Spleen (tissue), 11 donors: ENCODE results near the gene SYNJ2. TPM values are rescaled to one million over a fixed set of nuclear protein-coding genes. Genes with fewer than 3 reads are reported as not detected.

ENCODE experiments used
- DNase-seq: peaks from one replicate; pipeline ENCODE4 v3.0.0-alpha.2; 2020
- H3K27ac ChIP-seq, 8 donors: fragments of 200-600 bp; sonication (generic) in 7 of 8; 1 replicate in 4 of 8; 2 replicates in 4 of 8; pipeline versions ENCODE4 v1.5.0 to v1.8.0; 2016 to 2021; ENCODE audit warnings: inconsistent platforms in 4 of 8, mild to moderate bottlenecking in 4 of 8, moderate library complexity in 1 of 8
- H3K27me3 ChIP-seq, 7 donors: fragments of 200-600 bp; sonication (generic) in 6 of 7; replicated peaks in 1 of 7; 1 replicate in 4 of 7; 2 replicates in 3 of 7; pipeline versions ENCODE4 v1.5.0 to v1.8.0; 2016 to 2021; ENCODE audit warnings: inconsistent platforms in 3 of 7, mild to moderate bottlenecking in 1 of 7
- H3K36me3 ChIP-seq, 6 donors: fragments of 200-600 bp; sonication (generic) in 5 of 6; 1 replicate in 4 of 6; 2 replicates in 2 of 6; pipeline versions ENCODE4 v1.5.0 to v1.8.0; 2016 to 2021; ENCODE audit warnings: inconsistent platforms in 2 of 6
- H3K4me1 ChIP-seq, 6 donors: fragments of 200-600 bp; sonication (generic) in 5 of 6; 1 replicate in 3 of 6; 2 replicates in 3 of 6; pipeline versions ENCODE4 v1.5.0 to v1.8.0; 2016 to 2021; ENCODE audit warnings: inconsistent platforms in 3 of 6
- H3K4me3 ChIP-seq, 8 donors: fragments of 200-600 bp; sonication (generic) in 7 of 8; 1 replicate in 4 of 8; 2 replicates in 4 of 8; pipeline versions ENCODE4 v1.5.0 to v1.8.0; 2016 to 2021; ENCODE audit warnings: inconsistent platforms in 4 of 8, mild to moderate bottlenecking in 4 of 8, moderate library complexity in 2 of 8
- H3K9me3 ChIP-seq, 8 donors: fragments of 200-600 bp; sonication (generic) in 7 of 8; 1 replicate in 4 of 8; 2 replicates in 4 of 8; pipeline versions ENCODE4 v1.5.0 to v1.8.0; 2016 to 2021; ENCODE audit warnings: inconsistent platforms in 4 of 8
- CTCF ChIP-seq, 11 experiments: fragments of 200-600 bp in 7 of 11; fragments of 450-650 bp in 4 of 11; sonication (generic) in 4 of 11; IDR thresholded peaks in 8 of 11; conservative IDR thresholded peaks in 3 of 11; 1 replicate in 7 of 11; 2 replicates in 4 of 11; pipeline versions ENCODE4 v1.4.0 to v1.8.0; 2016 to 2021; ENCODE audit warnings: antibody characterized with exemption in 11 of 11, inconsistent platforms in 4 of 11, mild to moderate bottlenecking in 1 of 11
- POLR2A ChIP-seq, 3 donors: fragments of 450-650 bp; IDR thresholded peaks; one replicate each; pipeline ENCODE4 v1.5.1; 2017; ENCODE audit warnings: antibody characterized with exemption in 3 of 3, mild to moderate bottlenecking in 1 of 3
- POLR2AphosphoS5 ChIP-seq, 3 donors: sonication (generic); formaldehyde crosslinking; IDR thresholded peaks; one replicate each; pipeline ENCODE4 v1.5.1; 2017; ENCODE audit warnings: antibody characterized with exemption in 3 of 3
- WGBS, 5 donors: extraction: QIAGEN DNeasy Blood & Tissue Kit in 3 of 5; methylation state at CpG; one replicate each; pipeline versions ENCODE4 v1.1.5 to v1.1.7; 2013 to 2018; 5-methylcytosine and 5-hydroxymethylcytosine counted together
- intact Hi-C: fragments of 100-400 bp; cut with DNase I; formaldehyde crosslinking; loops from one replicate; pipeline ENCODE4 v1.15.0; 2023; ENCODE audit warnings: low total_unique reads
- polyA plus RNA-seq, 3 donors: library from polyadenylated mRNA; stranded (reverse); fragments of 200-250 nt; gene quantifications; one replicate each; pipeline ENCODE4 v1.2.1, GENCODE V29; 2013
- total RNA-seq, 7 donors: library from RNA; depleted of rRNA in 3 of 7; stranded (reverse); fragments of >200 nt in 3 of 7; fragmentation: NEBNext Ultra II Directional in 4 of 7; extraction: Animal tissue kit (Norgen Biotek cat#: 25700) in 4 of 7; gene quantifications; one replicate each; pipeline versions ENCODE4 v1.1.0 to v1.2.1, GENCODE V29; 2016 to 2021
- donor health status: healthy with polysubstance abuse.
- donor health status: DM: no; HTN: no; CAD: no; lungs with moderate emphysema.
- donor health status: DM: no; HTN: no; CAD: no.
- donor health status: Bipolar disorder and iron deficiency.
- donor health status: healthy.
- donor health status: DM: no; HTN: no; CAD: no.
- donor health status: DM: yes; HTN: yes; CAD: no.

Gene SYNJ2
- total and polyA plus RNA-seq, 10 donors = 2.4 to 34.0 (median 9.2) TPM

GRCh38 chr6:158015188-158015506 lies 33.5 kb downstream of the SYNJ2 start:
- Histone ChIP-seq H3K27me3 (no peaks in the 10 kb centered on the region), H3K4me3 (no peak overlapping the region), H3K36me3 (peaks cover 0 to 32% (median 0%) of the 10 kb centered on the region in 6 donors), H3K4me1 (peaks cover under 1 to 50% (median 26%) of the 10 kb centered on the region in 6 donors), H3K9me3 (no peaks in the 10 kb centered on the region), H3K27ac (no peak overlapping the region)
- DNase-seq = peak; percentile 1
- 77 to 90% (median 89%) methylated on average over 2 of the region's 2 CpGs for WGBS, 5 donors
- no peak for TF ChIP-seq POLR2AphosphoS5 (IDR thresholded peaks at IDR 0.05)
- TF ChIP-seq CTCF (IDR thresholded peaks at IDR 0.05 in 8 of 11, conservative IDR thresholded peaks at IDR 0.05 in 3 of 11) = no peak
- TF ChIP-seq POLR2A (IDR thresholded peaks at IDR 0.05) = no peak
- intact Hi-C loops = no loop called here

GRCh38 chr6:158016571-158017383 lies 35.1 kb downstream of the SYNJ2 start:
- TF ChIP-seq POLR2AphosphoS5 (IDR thresholded peaks at IDR 0.05) = no peak
- no peak for TF ChIP-seq CTCF (IDR thresholded peaks at IDR 0.05 in 8 of 11, conservative IDR thresholded peaks at IDR 0.05 in 3 of 11)
- TF ChIP-seq POLR2A (IDR thresholded peaks at IDR 0.05) = no peak
- Histone ChIP-seq H3K27ac (no peak overlapping the region), H3K36me3 (peaks cover 0 to 37% (median 0%) of the 10 kb centered on the region in 6 donors), H3K27me3 (no peaks in the 10 kb centered on the region), H3K4me1 (peaks cover 0 to 50% (median 25%) of the 10 kb centered on the region in 6 donors), H3K9me3 (no peaks in the 10 kb centered on the region), H3K4me3 (no peak overlapping the region)
- WGBS, 5 donors = 88 to 94% (median 92%) methylated on average over 19 to 20 of the region's 20 CpGs
- DNase-seq = peak; percentile 47
- intact Hi-C loops = no loop called here

GRCh38 chr6:158017621-158018040 lies 36.0 kb downstream of the SYNJ2 start:
- WGBS, 5 donors = 83 to 94% (median 92%) methylated on average over 13 of the region's 13 CpGs

More at GRCh38 chr6:158017621-158018040, 36.0 kb downstream of the SYNJ2 start:
- H3K27ac ChIP-seq = no peak overlapping the region
- H3K9me3 ChIP-seq = no peaks in the 10 kb centered on the region
- no peak for TF ChIP-seq POLR2A (IDR thresholded peaks at IDR 0.05)
- TF ChIP-seq CTCF (IDR thresholded peaks at IDR 0.05 in 8 of 11, conservative IDR thresholded peaks at IDR 0.05 in 3 of 11) = no peak
- no peak for TF ChIP-seq POLR2AphosphoS5 (IDR thresholded peaks at IDR 0.05)
- H3K27me3 ChIP-seq = no peaks in the 10 kb centered on the region
- DNase-seq = no peak
- peaks cover 0 to 44% (median 26%) of the 10 kb centered on the region in 6 donors for H3K4me1 ChIP-seq
- intact Hi-C loops = no loop called here
- H3K4me3 ChIP-seq = no peak overlapping the region
- H3K36me3 ChIP-seq = peaks cover 0 to 37% (median 0%) of the 10 kb centered on the region in 6 donors
